ENCODE results near the gene HCN2. TPM values are rescaled to one million over a fixed set of nuclear protein-coding genes. Genes with fewer than 3 reads are reported as not detected.

The HCN2 gene
- total RNA-seq, 3 donors from 2014 or later (not counting 1 experiment from before 2014, with no cell fraction given): 0.96 to 1.6 (median 1.1) TPM

DNA sequence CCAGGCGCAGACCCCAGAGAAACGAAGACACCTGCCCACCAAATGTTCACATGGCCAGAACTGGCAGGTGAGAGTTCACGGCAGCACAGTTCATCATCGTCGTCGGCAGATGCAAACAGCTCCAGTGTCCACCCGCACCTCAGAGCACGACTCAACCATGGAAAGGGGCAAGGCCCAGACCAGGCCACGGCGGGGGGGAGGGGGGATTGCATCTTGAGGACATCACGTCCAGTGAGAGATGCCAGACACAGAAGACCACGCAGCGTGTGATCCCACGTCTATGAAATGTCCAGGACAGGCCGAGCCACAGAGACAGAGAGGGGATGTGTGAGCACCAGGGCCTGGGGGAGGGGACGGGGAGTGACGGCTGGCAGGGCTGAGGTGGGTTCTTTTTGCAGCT lies 66.0 kb downstream of the HCN2 start:
- TF ChIP-seq, protein P1, sequence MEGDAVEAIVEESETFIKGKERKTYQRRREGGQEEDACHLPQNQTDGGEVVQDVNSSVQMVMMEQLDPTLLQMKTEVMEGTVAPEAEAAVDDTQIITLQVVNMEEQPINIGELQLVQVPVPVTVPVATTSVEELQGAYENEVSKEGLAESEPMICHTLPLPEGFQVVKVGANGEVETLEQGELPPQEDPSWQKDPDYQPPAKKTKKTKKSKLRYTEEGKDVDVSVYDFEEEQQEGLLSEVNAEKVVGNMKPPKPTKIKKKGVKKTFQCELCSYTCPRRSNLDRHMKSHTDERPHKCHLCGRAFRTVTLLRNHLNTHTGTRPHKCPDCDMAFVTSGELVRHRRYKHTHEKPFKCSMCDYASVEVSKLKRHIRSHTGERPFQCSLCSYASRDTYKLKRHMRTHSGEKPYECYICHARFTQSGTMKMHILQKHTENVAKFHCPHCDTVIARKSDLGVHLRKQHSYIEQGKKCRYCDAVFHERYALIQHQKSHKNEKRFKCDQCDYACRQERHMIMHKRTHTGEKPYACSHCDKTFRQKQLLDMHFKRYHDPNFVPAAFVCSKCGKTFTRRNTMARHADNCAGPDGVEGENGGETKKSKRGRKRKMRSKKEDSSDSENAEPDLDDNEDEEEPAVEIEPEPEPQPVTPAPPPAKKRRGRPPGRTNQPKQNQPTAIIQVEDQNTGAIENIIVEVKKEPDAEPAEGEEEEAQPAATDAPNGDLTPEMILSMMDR (IDR thresholded peaks at IDR 0.05): no peak

GRCh38 chr19:656751-657559 lies 67.3 kb downstream of the HCN2 start:
- whole genome bisulfite sequencing (ENCODE audit: insufficient coverage): 86% methylated on average over 43 of the region's 43 CpGs
- H3K27me3 ChIP-seq (ENCODE audit: control insufficient read depth, insufficient read depth, low read length): no peaks in the 10 kb centered on the region
- Mint-ChIP-seq H3K27me3 (ENCODE audit: low read depth in 2 of 2) (no peaks in the 10 kb centered on the region), H3K9me3 (no peaks in the 10 kb centered on the region), H3K36me3 (no peaks in the 10 kb centered on the region), H3K4me3 (peak overlapping the region; percentile 75), H3K27ac (peak overlapping the region; percentile 98), H3K4me1 (peaks cover 52 to 67% of the 10 kb centered on the region in 2 donors)
- peaks cover 97% of the 10 kb centered on the region for H3K4me1 ChIP-seq (ENCODE audit: control insufficient read depth, insufficient read depth, low read length)
- ATAC-seq (no peak), DNase-seq (no peak)
- peaks cover 49% of the 10 kb centered on the region for H3K36me3 ChIP-seq (ENCODE audit: control insufficient read depth, insufficient read depth, low read length)
- TF ChIP-seq, protein P1 (IDR thresholded peaks at IDR 0.05): no peak
- H3K27ac ChIP-seq (ENCODE audit: low read length): peak overlapping the region; percentile 18
- H3K9me3 ChIP-seq (ENCODE audit: control insufficient read depth, insufficient read depth, low read length): no peaks in the 10 kb centered on the region
- intact Hi-C loops (cut with micrococcal nuclease): no loop called here
- no peak overlapping the region for H3K4me3 ChIP-seq (ENCODE audit: low read length)

More for the DNA sequence above, 66.0 kb downstream of the HCN2 start:
- peaks cover 87% of the 10 kb centered on the region for H3K4me1 ChIP-seq (ENCODE audit: control insufficient read depth, insufficient read depth, low read length)
- 82% methylated on average over 17 of the region's 17 CpGs for WGBS (ENCODE audit: insufficient coverage)
- peaks cover 40 to 55% of the 10 kb centered on the region in 2 donors for H3K4me1 Mint-ChIP-seq
- H3K27ac Mint-ChIP-seq: peak overlapping the region; percentile 98
- no peaks in the 10 kb centered on the region for H3K9me3 ChIP-seq (ENCODE audit: control insufficient read depth, insufficient read depth, low read length)
- ATAC-seq: no peak
- no peak overlapping the region for H3K27ac ChIP-seq (ENCODE audit: low read length)
- no peaks in the 10 kb centered on the region for H3K36me3 Mint-ChIP-seq
- intact Hi-C loops (cut with micrococcal nuclease): no loop called here
- peak overlapping the region; percentile 75 for H3K4me3 Mint-ChIP-seq
- peaks cover 60% of the 10 kb centered on the region for H3K36me3 ChIP-seq (ENCODE audit: control insufficient read depth, insufficient read depth, low read length)
- no peaks in the 10 kb centered on the region for H3K27me3 Mint-ChIP-seq (ENCODE audit: low read depth in 2 of 2)
- H3K27me3 ChIP-seq (ENCODE audit: control insufficient read depth, insufficient read depth, low read length): no peaks in the 10 kb centered on the region
- H3K4me3 ChIP-seq (ENCODE audit: low read length): no peak overlapping the region
- DNase-seq: no peak
- H3K9me3 Mint-ChIP-seq: no peaks in the 10 kb centered on the region

- Mint-ChIP-seq H3K36me3 (no peaks in the 10 kb centered on the region), H3K4me3 (peak overlapping the region; percentile 50), H3K27me3 (ENCODE audit: low read depth in 2 of 2) (no peaks in the 10 kb centered on the region), H3K9me3 (no peaks in the 10 kb centered on the region), H3K27ac (peak overlapping the region; percentile 98), H3K4me1 (peaks cover 54 to 69% of the 10 kb centered on the region in 2 donors)
- WGBS (ENCODE audit: insufficient coverage): 84% methylated on average over 19 of the region's 19 CpGs
- H3K27me3 ChIP-seq (ENCODE audit: control insufficient read depth, insufficient read depth, low read length): no peaks in the 10 kb centered on the region
- H3K4me3 ChIP-seq (ENCODE audit: low read length): no peak overlapping the region
- ATAC-seq: no peak
- TF ChIP-seq, protein P1 (IDR thresholded peaks at IDR 0.05): no peak
- DNase-seq: no peak
- intact Hi-C loops (cut with micrococcal nuclease): no loop called here
- H3K9me3 ChIP-seq (ENCODE audit: control insufficient read depth, insufficient read depth, low read length): no peaks in the 10 kb centered on the region
- peaks cover 43% of the 10 kb centered on the region for H3K36me3 ChIP-seq (ENCODE audit: control insufficient read depth, insufficient read depth, low read length)
- peaks cover 91% of the 10 kb centered on the region for H3K4me1 ChIP-seq (ENCODE audit: control insufficient read depth, insufficient read depth, low read length)
- H3K27ac ChIP-seq (ENCODE audit: low read length): peak overlapping the region; percentile 18
Measured at GRCh38 chr19:657611-658010, 67.9 kb downstream of the HCN2 start.

All from natural killer cell (primary cell).